Right lobe of liver (tissue), 6 donors: ENCODE data around the gene PGM1. TPM values are rescaled to one million over a fixed set of nuclear protein-coding genes. Genes with fewer than 3 reads are reported as not detected.

Experiments
- ATAC-seq, 4 donors: fragments of 200-7000 bp; cut with Tn5 transposase; one replicate each; pipeline ENCODE4 v1.9.1; 2020; ENCODE audit warnings: mild to moderate bottlenecking in 4 of 4, moderate library complexity in 4 of 4
- DNase-seq, 3 donors: peaks; one replicate each; pipeline ENCODE4 v3.0.0-alpha.2; 2020
- H3K27ac ChIP-seq, 3 donors: fragments of 200-600 bp; one replicate each; pipeline ENCODE4 v1.8.0; 2022
- H3K27me3 ChIP-seq, 2 donors: fragments of 200-600 bp; one replicate each; pipeline ENCODE4 v1.8.0; 2022
- H3K36me3 ChIP-seq, 4 donors: fragments of 200-600 bp; sonication (generic) in 1 of 4; one replicate each; pipeline versions ENCODE4 v1.5.1 to v1.8.0; 2017 to 2022; ENCODE audit warnings: control low read depth in 1 of 4
- H3K4me1 ChIP-seq, 4 donors: fragments of 200-600 bp; sonication (generic) in 1 of 4; one replicate each; pipeline versions ENCODE4 v1.5.1 to v1.8.0; 2017 to 2022; ENCODE audit warnings: control low read depth in 1 of 4
- H3K4me3 ChIP-seq, 3 donors: fragments of 200-600 bp; one replicate each; pipeline ENCODE4 v1.8.0; 2022
- H3K9me3 ChIP-seq, 4 donors: fragments of 200-600 bp; sonication (generic) in 1 of 4; one replicate each; pipeline versions ENCODE4 v1.5.1 to v1.8.0; 2017 to 2022; ENCODE audit warnings: control low read depth in 1 of 4
- CTCF ChIP-seq, 4 donors: fragments of 200-600 bp in 3 of 4; fragments of 450-650 bp in 1 of 4; IDR thresholded peaks; one replicate each; pipeline versions ENCODE4 v1.5.1 to v1.8.0; 2016 to 2022; ENCODE audit warnings: antibody characterized with exemption in 4 of 4, mild to moderate bottlenecking in 2 of 4
- POLR2A ChIP-seq: fragments of 450-650 bp; IDR thresholded peaks from one replicate; pipeline ENCODE4 v1.6.1; 2017; ENCODE audit warnings: antibody characterized with exemption, mild to moderate bottlenecking
- WGBS: methylation state at CpG from one replicate; pipeline ENCODE4 v1.1.6; 2018; ENCODE audit warnings: low coverage, low lambda C conversion rate; ENCODE audit not compliant: insufficient coverage; ENCODE audit errors: missing lambda C conversion rate; 5-methylcytosine and 5-hydroxymethylcytosine counted together
- intact Hi-C, 2 donors: fragments of 100-400 bp; cut with DNase I; formaldehyde crosslinking; loops; one replicate each; pipeline versions ENCODE4 v1.11.2 to v1.14.1; 2022
- total RNA-seq, 6 experiments: library from RNA; depleted of rRNA in 2 of 6; stranded (reverse); fragments of >200 nt in 2 of 6; fragmentation: NEBNext Ultra II Directional in 3 of 6; extraction: Animal tissue kit (Norgen Biotek cat#: 25700) in 3 of 6; gene quantifications; one replicate each; pipeline versions ENCODE4 v1.1.0 to v1.2.4, GENCODE V29; 2016 to 2023
- donor health status: DM: no; HTN: yes; CAD: no.
- donor health status: DM: no; HTN: no; CAD: no.
- donor health status: DM: no; HTN: no; CAD: no.
- donor health status: DM: no; HTN: yes; CAD: no.
- donor health status: DM: no; HTN: yes; CAD: no.

Gene PGM1
- total RNA-seq, 6 experiments from 2014 or later, result 127 to 220 (median 157) TPM

GRCh38 chr1:63683759-63684158 is 90.5 kb downstream of the PGM1 start:
- no peak for DNase-seq
- Histone ChIP-seq H3K27ac (no peak overlapping the region), H3K4me3 (no peak overlapping the region), H3K4me1 (no peaks in the 10 kb centered on the region), H3K27me3 (no peaks in the 10 kb centered on the region), H3K9me3 (no peaks in the 10 kb centered on the region), H3K36me3 (no peaks in the 10 kb centered on the region)
- intact Hi-C loops, result no loop called here
- ATAC-seq, result no peak
- TF ChIP-seq POLR2A, result no peak
- no peak for TF ChIP-seq CTCF (IDR thresholded peaks at IDR 0.05)
- WGBS, result 74% methylated on average over 2 of the region's 3 CpGs

GRCh38 chr1:63686696-63687095 is 93.5 kb downstream of the PGM1 start:
- no peaks in the 10 kb centered on the region for H3K9me3 ChIP-seq
- TF ChIP-seq POLR2A, result no peak
- TF ChIP-seq CTCF (IDR thresholded peaks at IDR 0.05), result no peak
- no peak overlapping the region for H3K27ac ChIP-seq
- no peaks in the 10 kb centered on the region for H3K27me3 ChIP-seq
- intact Hi-C loops, result no loop called here
- no peak overlapping the region for H3K4me3 ChIP-seq
- ATAC-seq (no peak), DNase-seq (no peak)
- H3K4me1 ChIP-seq, result no peaks in the 10 kb centered on the region
- WGBS, result 92% methylated on average over 1 of the region's 1 CpG
- H3K36me3 ChIP-seq, result no peaks in the 10 kb centered on the region

GRCh38 chr1:63688302-63688890 is 95.2 kb downstream of the PGM1 start:
- no peak for ATAC-seq
- no peaks in the 10 kb centered on the region for H3K36me3 ChIP-seq
- H3K4me3 ChIP-seq, result no peak overlapping the region
- H3K27ac ChIP-seq, result no peak overlapping the region
- H3K4me1 ChIP-seq, result no peaks in the 10 kb centered on the region
- DNase-seq, result no peak
- intact Hi-C loops, result no loop called here
- TF ChIP-seq CTCF (IDR thresholded peaks at IDR 0.05) (no peak), POLR2A (no peak)
- H3K27me3 ChIP-seq, result no peaks in the 10 kb centered on the region
- H3K9me3 ChIP-seq, result no peaks in the 10 kb centered on the region
- 58% methylated on average over 3 of the region's 6 CpGs for WGBS

GRCh38 chr1:63690966-63691700 is 97.9 kb downstream of the PGM1 start:
- intact Hi-C loops, result loop anchor here in 1 of 2 donors (10.0 kb wide), 2 partner anchors 444 to 554 kb away; no protein-coding TSS in a partner anchor
- Histone ChIP-seq H3K9me3 (no peaks in the 10 kb centered on the region), H3K4me1 (no peaks in the 10 kb centered on the region), H3K36me3 (no peaks in the 10 kb centered on the region), H3K27ac (no peak overlapping the region), H3K27me3 (no peaks in the 10 kb centered on the region), H3K4me3 (no peak overlapping the region)
- ATAC-seq, result no peak
- 78% methylated on average over 6 of the region's 6 CpGs for WGBS
- TF ChIP-seq CTCF (IDR thresholded peaks at IDR 0.05) (no peak), POLR2A (no peak)
- no peak for DNase-seq
